Panc1 (cell line): ENCODE results near the gene NCKAP1.

Experiments used
- CTCF ChIP-seq: fragments of 450-650 bp; IDR thresholded peaks from 2 replicates; pipeline ENCODE4 v1.5.1; 2017; ENCODE audit warnings: mild to moderate bottlenecking
- POLR2AphosphoS5 ChIP-seq: IDR thresholded peaks from 2 replicates; pipeline ENCODE4 v1.6.1; 2012; ENCODE audit warnings: mild to moderate bottlenecking, low read depth, low read length, moderate library complexity
- REST ChIP-seq, 2 experiments: IDR thresholded peaks; 2 replicates each; pipeline ENCODE4 v1.6.1; 2011 to 2012; ENCODE audit warnings: low read depth in 2 of 2, control low read depth in 1 of 2, low read length in 1 of 2, mild to moderate bottlenecking in 1 of 2, moderate library complexity in 1 of 2; ENCODE audit not compliant: insufficient read depth in 1 of 2
- SIN3A ChIP-seq: IDR thresholded peaks from 2 replicates; pipeline ENCODE4 v1.6.1; 2012; ENCODE audit warnings: low read depth, mild to moderate bottlenecking, low read length, moderate library complexity, borderline replicate concordance; ENCODE audit not compliant: insufficient read depth
- TCF7L2 ChIP-seq: IDR thresholded peaks from 2 replicates; pipeline ENCODE4 v1.6.1; 2011; ENCODE audit warnings: mild to moderate bottlenecking, low read depth, low read length, inconsistent platforms

GRCh38 chr2:182910965-182911364 is 127.3 kb downstream of the NCKAP1 start:
- no peak for TF ChIP-seq TCF7L2
- no peak for TF ChIP-seq CTCF
- TF ChIP-seq SIN3A: no peak
- no peak for TF ChIP-seq POLR2AphosphoS5
- no peak for TF ChIP-seq REST (IDR thresholded peaks at IDR 0.05; ENCODE audit: insufficient read depth in 1 of 2, low read depth in 2 of 2, low read length in 1 of 2)
